Endodermal cell (in vitro differentiated cells): ENCODE data around the gene FAM118A. TPM values are rescaled to one million over a fixed set of nuclear protein-coding genes. Genes with fewer than 3 reads are reported as not detected.
"Not testable (repeated sequence)": the region's sequence is repeated elsewhere in the genome, so short reads cannot be mapped to it uniquely, and the experiment has no call there.

Source experiments
- DNase-seq: peaks from one replicate; pipeline ENCODE4 v3.0.0-alpha.2; 2017
- H3K27ac ChIP-seq: 2 replicates; pipeline ENCODE4 v1.5.1; 2013; ENCODE audit warnings: mild to moderate bottlenecking, low read depth, low read length, moderate library complexity
- H3K27me3 ChIP-seq: 2 replicates; pipeline ENCODE4 v1.6.1; 2013; ENCODE audit warnings: mild to moderate bottlenecking, low read length, moderate library complexity; ENCODE audit not compliant: insufficient read depth, control insufficient read depth, poor library complexity, severe bottlenecking
- H3K36me3 ChIP-seq: 2 replicates; pipeline ENCODE4 v1.7.0; 2013; ENCODE audit warnings: mild to moderate bottlenecking, low read length, moderate library complexity; ENCODE audit not compliant: control insufficient read depth, insufficient read depth
- H3K4me1 ChIP-seq: one replicate; pipeline ENCODE4 v1.7.0; 2013; ENCODE audit warnings: low read length; ENCODE audit not compliant: control insufficient read depth, insufficient read depth
- H3K4me3 ChIP-seq: 2 replicates; pipeline ENCODE4 v1.5.1; 2013; ENCODE audit warnings: mild to moderate bottlenecking, low read length, moderate library complexity
- H3K9ac ChIP-seq: 2 replicates; pipeline ENCODE4 v1.6.1; 2013; ENCODE audit warnings: mild to moderate bottlenecking, low read length, moderate library complexity; ENCODE audit not compliant: poor library complexity, severe bottlenecking; ENCODE audit errors: extremely low read depth
- H3K9me3 ChIP-seq: 2 replicates; pipeline ENCODE4 v1.6.1; 2013; ENCODE audit warnings: mild to moderate bottlenecking, low read length, moderate library complexity; ENCODE audit not compliant: control insufficient read depth
- H3K27ac Mint-ChIP-seq: 2 replicates; pipeline ENCODE4 v1.8.0; 2020; ENCODE audit warnings: mixed read lengths
- H3K27me3 Mint-ChIP-seq: 2 replicates; pipeline ENCODE4 v1.8.0; 2021; ENCODE audit warnings: mild to moderate bottlenecking, mixed read lengths; ENCODE audit not compliant: insufficient read depth
- H3K36me3 Mint-ChIP-seq: 2 replicates; pipeline ENCODE4 v1.8.0; 2020; ENCODE audit warnings: low read depth, mixed read lengths
- H3K4me1 Mint-ChIP-seq: 2 replicates; pipeline ENCODE4 v1.8.0; 2020; ENCODE audit warnings: mixed read lengths
- H3K4me3 Mint-ChIP-seq: 2 replicates; pipeline ENCODE4 v1.8.0; 2020; ENCODE audit warnings: mild to moderate bottlenecking, moderate library complexity, mixed read lengths
- H3K9me3 Mint-ChIP-seq: 2 replicates; pipeline ENCODE4 v1.8.0; 2020; ENCODE audit warnings: mild to moderate bottlenecking, mixed read lengths
- WGBS, 2 experiments: methylation state at CpG; one replicate each; pipeline versions ENCODE4 v1.1.5 to v1.1.7; 2013; ENCODE audit warnings: missing lambda C conversion rate in 2 of 2, mixed read lengths in 1 of 2; ENCODE audit not compliant: insufficient coverage in 1 of 2, insufficient read length in 1 of 2; 5-methylcytosine and 5-hydroxymethylcytosine counted together
- total RNA-seq, 2 donors: library from RNA; stranded (reverse); fragmentation: NEBNext Ultra II Directional in 1 of 2; extraction: Animal tissue kit (Norgen Biotek cat#: 25700) in 1 of 2; gene quantifications; 2 replicates in 1 of 2; 3 replicates in 1 of 2; pipeline ENCODE4 v1.2.1, GENCODE V29; 2021
- TF ChIP-seq, protein P1 (sequence below): fragments of 200-600 bp; sonication (generic); conservative IDR thresholded peaks from 2 replicates; pipeline ENCODE4 v1.5.0; 2021; ENCODE audit warnings: antibody characterized with exemption, mild to moderate bottlenecking

FAM118A gene
- total RNA-seq, 2 donors from 2014 or later, result 46.3 to 143 TPM

DNA sequence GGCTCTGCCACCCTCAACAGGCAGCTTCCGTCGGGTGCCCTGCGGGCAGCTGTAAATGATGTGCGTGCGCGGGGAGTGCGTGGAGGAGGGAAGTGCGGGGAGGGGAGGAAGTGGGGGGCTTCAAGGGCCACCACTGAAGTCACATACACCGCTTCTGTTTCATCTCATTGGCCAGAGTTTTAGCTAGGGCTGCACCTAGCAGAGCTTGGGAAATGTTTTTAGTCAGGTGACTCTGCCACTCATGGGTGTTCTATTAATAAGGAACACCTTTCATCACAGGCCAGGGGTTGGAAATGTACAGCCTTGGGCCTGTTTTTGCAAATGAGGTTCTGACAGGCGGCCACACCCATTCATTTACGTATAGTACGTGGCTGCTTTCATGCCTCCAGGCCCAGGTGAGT lies 14.6 kb downstream of the FAM118A start:
- H3K27me3 Mint-ChIP-seq, result no peaks in the 10 kb centered on the region
- no peak overlapping the region for H3K4me3 Mint-ChIP-seq
- Histone ChIP-seq H3K4me1 (peaks cover 2% of the 10 kb centered on the region), H3K27me3 (no peaks in the 10 kb centered on the region), H3K36me3 (peaks cover 70% of the 10 kb centered on the region), H3K9me3 (no peaks in the 10 kb centered on the region), H3K27ac (no peak overlapping the region), H3K9ac (no peak overlapping the region), H3K4me3 (no peak overlapping the region)
- no peak for DNase-seq
- H3K4me1 Mint-ChIP-seq, result peaks cover 7% of the 10 kb centered on the region
- peaks cover 61% of the 10 kb centered on the region for H3K36me3 Mint-ChIP-seq
- 90 to 96% methylated on average over 2 to 12 of the region's 12 CpGs for WGBS, 2 experiments
- TF ChIP-seq, protein P1, sequence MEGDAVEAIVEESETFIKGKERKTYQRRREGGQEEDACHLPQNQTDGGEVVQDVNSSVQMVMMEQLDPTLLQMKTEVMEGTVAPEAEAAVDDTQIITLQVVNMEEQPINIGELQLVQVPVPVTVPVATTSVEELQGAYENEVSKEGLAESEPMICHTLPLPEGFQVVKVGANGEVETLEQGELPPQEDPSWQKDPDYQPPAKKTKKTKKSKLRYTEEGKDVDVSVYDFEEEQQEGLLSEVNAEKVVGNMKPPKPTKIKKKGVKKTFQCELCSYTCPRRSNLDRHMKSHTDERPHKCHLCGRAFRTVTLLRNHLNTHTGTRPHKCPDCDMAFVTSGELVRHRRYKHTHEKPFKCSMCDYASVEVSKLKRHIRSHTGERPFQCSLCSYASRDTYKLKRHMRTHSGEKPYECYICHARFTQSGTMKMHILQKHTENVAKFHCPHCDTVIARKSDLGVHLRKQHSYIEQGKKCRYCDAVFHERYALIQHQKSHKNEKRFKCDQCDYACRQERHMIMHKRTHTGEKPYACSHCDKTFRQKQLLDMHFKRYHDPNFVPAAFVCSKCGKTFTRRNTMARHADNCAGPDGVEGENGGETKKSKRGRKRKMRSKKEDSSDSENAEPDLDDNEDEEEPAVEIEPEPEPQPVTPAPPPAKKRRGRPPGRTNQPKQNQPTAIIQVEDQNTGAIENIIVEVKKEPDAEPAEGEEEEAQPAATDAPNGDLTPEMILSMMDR, result no peak
- no peaks in the 10 kb centered on the region for H3K9me3 Mint-ChIP-seq
- H3K27ac Mint-ChIP-seq, result no peak overlapping the region

DNA sequence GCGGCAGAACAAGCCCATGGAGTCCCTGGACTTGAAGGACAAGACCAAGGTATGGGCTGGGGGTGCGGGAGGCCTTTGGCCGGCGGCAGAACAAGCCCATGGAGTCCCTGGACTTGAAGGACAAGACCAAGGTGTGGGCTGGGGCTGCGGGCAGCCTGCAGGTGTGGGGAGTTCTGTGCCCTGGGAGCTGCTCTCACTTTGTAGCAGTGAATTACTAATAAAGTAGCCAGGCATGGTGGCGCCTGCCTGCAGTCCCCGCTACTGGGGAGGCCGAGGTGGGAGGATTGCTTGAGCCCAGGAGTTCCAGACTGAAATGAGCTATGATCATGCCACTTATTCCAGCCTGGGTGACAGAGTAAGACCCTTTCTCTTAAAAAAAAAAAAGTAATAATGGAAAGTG lies 18.5 kb downstream of the FAM118A start:
- not testable (repeated sequence) for H3K27ac Mint-ChIP-seq, H3K27ac ChIP-seq, H3K27me3 ChIP-seq, H3K27me3 Mint-ChIP-seq, H3K9ac ChIP-seq, DNase-seq, H3K4me3 Mint-ChIP-seq, H3K4me3 ChIP-seq, H3K9me3 ChIP-seq, H3K9me3 Mint-ChIP-seq, H3K4me1 ChIP-seq, H3K4me1 Mint-ChIP-seq
- H3K36me3 Mint-ChIP-seq, result peaks cover 78% of the 10 kb centered on the region
- WGBS, 2 experiments, result 82 to 89% methylated on average over 1 to 7 of the region's 8 CpGs
- H3K36me3 ChIP-seq, result peaks cover 80% of the 10 kb centered on the region

- Histone ChIP-seq H3K4me3 (no peak overlapping the region), H3K36me3 (peaks cover 79% of the 10 kb centered on the region), H3K4me1 (no peaks in the 10 kb centered on the region), H3K27ac (peak overlapping the region; percentile 49), H3K9ac (no peak overlapping the region), H3K9me3 (no peaks in the 10 kb centered on the region), H3K27me3 (no peaks in the 10 kb centered on the region)
- H3K4me3 Mint-ChIP-seq, result no peak overlapping the region
- TF ChIP-seq, protein P1, result no peak
- no peaks in the 10 kb centered on the region for H3K9me3 Mint-ChIP-seq
- H3K36me3 Mint-ChIP-seq, result peaks cover 72% of the 10 kb centered on the region
- no peak for DNase-seq
- no peaks in the 10 kb centered on the region for H3K27me3 Mint-ChIP-seq
- no peak overlapping the region for H3K27ac Mint-ChIP-seq
- H3K4me1 Mint-ChIP-seq, result no peaks in the 10 kb centered on the region
- 94 to 96% methylated on average over 7 of the region's 8 CpGs for WGBS, 2 experiments
Measured at GRCh38 chr22:45328822-45329529, 19.2 kb downstream of the FAM118A start.

- H3K36me3 Mint-ChIP-seq, result peaks cover 71% of the 10 kb centered on the region
- no peak overlapping the region for H3K4me3 ChIP-seq
- H3K4me1 Mint-ChIP-seq, result no peaks in the 10 kb centered on the region
- H3K4me3 Mint-ChIP-seq, result no peak overlapping the region
- no peak overlapping the region for H3K27ac ChIP-seq
- no peak overlapping the region for H3K27ac Mint-ChIP-seq
- no peaks in the 10 kb centered on the region for H3K9me3 ChIP-seq
- DNase-seq, result no peak
- no peaks in the 10 kb centered on the region for H3K27me3 ChIP-seq
- TF ChIP-seq, protein P1, result no peak
- H3K9ac ChIP-seq, result no peak overlapping the region
- peaks cover 79% of the 10 kb centered on the region for H3K36me3 ChIP-seq
- H3K9me3 Mint-ChIP-seq, result no peaks in the 10 kb centered on the region
- H3K4me1 ChIP-seq, result no peaks in the 10 kb centered on the region
- no peaks in the 10 kb centered on the region for H3K27me3 Mint-ChIP-seq
- WGBS, 2 experiments, result 94 to 96% methylated on average over 11 to 12 of the region's 12 CpGs
Measured at GRCh38 chr22:45329530-45329936, 19.8 kb downstream of the FAM118A start.
